HG03103 (cell line): Measurements from ENCODE around the gene ART5.
"Not testable (repeated sequence)": the region's sequence is repeated elsewhere in the genome, so short reads cannot be mapped to it uniquely, and the experiment has no call there.

Experiments used
- ATAC-seq: cut with Tn5 transposase; IDR thresholded peaks from one replicate; pipeline ENCODE4 v1.9.1; 2021; ENCODE audit warnings: low read depth; ENCODE audit not compliant: unreplicated experiment

ART5 gene

DNA sequence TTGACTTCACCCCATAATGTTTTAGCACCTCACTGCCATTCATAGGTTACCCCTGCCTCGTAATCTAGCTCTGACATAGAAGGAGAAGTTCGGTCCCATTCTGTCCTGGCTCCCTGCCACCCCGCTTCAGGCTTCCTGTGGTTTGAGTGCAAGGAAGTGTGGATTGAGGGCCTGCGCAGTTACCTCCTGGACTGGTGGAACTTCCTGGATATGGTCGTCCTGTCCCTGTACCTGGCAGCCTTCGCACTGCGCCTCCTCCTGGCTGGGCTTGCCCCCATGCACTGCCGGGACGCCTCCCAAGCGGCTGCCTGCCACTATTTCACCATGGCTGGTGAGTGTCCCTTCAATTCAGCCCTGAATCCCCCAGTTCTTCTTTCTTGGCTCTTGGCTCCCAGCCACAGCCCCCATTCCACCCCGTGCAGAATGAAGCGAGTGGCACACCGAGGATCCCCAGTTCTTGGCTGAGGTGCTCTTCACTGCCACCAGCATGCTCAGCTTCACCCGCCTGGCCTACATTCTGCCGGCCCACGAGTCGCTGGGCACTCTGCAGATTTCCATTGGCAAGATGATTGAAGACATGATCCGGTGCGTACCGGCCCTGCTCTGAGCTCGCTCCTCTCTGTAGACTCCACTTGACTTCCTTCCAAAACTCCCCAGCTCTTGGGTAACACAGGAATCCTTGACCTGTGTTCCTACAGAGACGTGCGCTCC lies 15.4 kb downstream of the ART5 start:
- ATAC-seq, result no peak

DNA sequence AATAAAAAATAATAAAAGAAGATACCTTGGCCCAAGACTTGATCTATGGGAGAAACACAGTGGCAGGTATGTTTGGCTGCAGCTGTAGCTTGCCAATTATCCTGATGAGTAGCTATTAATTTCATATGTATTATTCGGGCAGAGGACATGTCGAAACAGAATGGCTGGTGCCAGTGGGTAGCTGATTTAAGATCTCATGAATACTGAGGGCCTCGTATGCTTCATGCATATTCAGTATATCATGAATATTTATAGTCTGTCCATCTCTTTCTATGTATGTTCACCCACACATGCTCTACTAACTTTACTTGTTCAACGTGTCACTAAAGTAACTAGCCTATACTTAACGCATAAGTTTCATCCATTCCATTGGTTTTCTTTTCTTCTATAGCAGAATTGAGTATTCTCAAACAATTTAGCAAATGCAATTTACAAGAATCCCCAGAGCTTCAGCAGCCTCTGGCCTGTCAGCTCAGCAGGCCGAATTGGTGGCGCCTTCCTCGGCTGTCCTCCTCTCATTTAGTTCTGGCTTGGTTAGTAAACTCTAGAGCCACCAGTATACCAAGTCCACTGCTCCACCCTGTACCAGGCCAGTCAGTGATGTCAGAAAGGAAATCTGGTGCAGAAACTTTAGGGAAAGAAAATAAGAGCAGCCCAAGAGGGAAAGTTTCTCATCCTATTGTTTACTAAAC lies 17.9 kb downstream of the ART5 start:
- ATAC-seq, result no peak

DNA sequence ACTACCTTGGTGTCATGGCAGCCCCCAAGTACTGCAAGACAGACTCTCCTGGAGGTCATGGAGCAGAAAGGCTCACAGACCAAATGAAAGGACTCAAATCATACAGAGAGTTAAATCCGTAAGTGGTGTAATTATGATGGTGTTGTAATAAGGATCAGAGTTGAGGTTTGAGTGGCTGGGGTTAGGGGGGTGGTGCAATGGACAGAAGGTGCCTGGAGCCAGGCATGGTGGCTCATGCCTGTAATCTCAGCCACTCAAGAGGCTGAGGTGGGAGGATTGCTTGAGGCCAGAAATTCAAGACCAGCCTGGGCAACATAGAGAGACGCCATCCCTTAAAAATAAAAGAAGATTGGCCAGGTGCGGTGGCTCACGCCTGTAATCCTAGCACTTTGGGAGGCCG lies 18.7 kb downstream of the ART5 start:
- ATAC-seq, result no peak

DNA sequence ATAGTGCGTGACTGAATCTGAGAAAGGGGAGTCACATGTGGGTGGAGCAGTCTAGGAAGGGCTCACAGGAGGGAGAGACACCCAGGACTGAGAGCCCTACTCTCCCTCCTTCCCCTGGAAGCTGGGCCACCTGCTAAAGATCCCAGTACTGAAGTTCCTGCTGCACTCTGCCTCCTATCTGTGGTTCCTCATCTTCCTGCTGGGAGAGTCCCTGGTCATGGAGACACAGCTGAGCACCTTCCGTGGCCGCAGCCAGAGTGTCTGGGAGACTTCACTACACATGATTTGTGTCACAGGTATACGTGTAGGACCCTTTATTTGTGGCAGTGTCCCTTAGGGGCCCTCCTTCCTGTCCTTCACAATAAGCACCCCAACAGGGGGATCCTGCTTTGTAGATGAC lies 19.3 kb downstream of the ART5 start:
- no peak for ATAC-seq

DNA sequence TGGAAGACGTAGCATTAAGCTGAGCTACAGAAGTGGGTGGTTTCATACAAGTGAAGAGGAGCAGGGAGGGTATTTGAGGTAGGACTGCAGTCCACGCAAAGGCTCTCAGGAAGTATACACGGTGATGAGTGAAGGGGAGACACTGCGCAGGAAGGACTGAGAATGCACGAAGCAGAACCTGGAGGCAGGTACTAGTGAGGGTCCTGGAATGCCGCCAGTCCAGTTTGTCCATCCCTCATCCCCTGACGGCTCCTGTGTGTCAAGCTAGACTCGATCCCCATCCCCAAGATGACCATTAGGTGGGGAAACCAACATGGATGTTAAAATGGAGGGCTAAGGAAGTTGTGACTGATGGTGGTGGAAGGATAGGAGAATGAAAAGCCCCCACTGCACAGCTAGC lies 23.8 kb downstream of the ART5 start:
- ATAC-seq, result no peak

DNA sequence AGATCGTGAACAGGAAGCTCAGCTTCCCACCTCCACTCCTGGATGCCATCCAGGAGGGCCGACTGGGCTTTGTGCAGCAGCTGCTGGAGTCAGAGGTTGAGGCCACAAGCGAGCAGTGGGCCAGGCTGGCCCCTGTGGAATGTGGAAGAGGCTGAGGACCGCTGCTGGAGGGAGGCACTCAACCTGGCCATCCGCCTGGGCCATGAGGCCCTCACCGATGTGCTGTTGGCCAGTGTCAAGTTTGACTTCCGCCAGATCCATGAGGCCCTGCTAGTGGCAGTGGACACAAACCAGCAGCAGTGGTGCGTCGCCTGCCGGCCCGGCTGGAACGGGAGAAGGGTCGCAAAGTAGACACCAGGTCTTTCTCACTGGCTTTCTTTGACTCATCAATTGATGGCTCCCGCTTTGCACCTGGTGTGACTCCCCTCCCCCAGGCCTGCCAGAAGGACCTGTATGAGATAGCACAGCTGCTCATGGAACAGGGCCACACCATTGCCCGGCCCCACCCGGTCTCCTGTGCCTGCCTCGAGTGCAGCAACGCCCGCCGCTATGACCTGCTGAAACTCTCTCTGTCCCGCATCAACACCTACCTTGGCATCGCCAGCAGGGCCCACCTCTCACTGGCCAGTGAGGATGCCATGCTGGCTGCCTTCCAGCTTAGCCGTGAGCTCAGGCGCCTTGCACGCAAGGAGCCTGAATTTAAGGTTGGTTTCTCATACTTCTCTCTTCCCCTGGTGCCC lies 24.9 kb downstream of the ART5 start:
- no peak for ATAC-seq

DNA sequence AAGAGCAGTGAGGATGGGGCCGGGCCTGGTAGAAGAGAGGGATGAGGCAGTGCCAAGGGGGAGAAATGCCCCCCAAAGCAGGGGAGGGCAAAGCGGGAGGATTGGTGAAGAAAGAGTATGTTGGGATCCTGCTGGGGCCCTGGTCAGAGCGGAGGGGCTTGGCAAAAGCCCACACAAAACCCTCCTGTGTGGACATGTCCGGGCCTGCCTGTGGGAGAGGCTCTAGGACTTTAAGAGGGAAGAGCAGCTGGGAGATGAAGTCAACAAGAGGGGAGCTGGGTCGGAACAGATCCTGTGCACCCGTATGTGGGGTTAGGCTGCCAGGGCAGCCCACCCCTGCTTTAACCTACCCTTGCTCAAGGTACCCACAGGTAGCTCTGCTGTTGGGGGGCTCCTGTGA lies 25.8 kb downstream of the ART5 start:
- ATAC-seq, result no peak

DNA sequence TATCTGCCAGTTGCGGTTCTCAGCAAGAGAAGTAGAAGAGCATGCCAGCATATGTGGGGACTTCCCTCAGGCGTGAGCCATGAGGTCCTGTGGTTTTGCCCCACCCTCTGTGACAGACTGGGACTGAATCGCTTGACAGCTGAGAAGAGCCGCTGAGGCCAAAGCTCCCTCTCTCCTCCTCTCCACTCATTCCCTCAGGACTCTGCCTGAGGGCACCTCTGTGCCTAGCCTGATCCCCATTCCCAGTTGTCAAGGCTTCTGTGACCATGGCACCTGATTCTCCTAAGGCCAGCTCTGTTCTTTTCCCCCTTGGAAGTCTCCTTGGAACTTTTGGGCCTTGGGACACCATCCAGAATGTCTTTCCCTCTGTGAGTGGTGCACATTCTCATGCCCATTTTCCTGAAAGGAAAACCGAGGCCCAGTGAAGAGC lies 27.0 kb downstream of the ART5 start:
- ATAC-seq, result no peak

DNA sequence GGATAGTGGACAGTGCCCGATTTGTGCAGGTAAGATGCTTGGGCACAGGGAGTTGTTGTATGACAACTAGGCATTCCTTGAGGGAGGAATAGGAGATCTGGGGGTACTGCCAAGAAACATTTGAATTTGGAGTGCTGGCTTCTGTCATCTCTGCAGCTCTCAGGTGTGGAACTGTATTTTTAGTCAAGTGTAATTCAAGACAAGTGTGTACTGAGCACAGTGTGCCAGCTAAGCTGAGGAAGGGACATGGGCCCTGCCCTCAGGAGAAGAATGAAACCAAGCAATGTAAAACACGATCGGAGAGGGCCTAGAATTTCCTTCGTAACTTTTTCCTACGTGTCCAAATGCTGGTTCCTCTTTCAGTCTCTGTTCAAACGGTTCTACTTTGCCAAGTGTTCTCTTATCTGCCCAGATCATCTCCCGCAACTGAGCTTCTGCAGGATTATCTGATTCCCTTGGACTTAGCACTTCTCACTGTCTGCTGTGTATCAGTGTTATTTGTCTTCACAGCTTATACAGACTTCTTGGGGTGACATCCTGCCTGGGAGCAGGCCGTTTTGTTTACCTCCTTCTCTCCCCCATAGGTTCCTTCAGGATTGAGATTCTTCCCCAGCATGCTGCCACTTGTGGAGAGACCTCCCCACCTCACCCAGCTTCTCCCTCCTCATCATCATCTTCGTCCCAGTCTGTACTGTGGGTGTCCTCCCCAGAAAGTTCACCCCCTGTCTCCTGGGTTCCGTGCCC lies 27.6 kb downstream of the ART5 start:
- no peak for ATAC-seq

DNA sequence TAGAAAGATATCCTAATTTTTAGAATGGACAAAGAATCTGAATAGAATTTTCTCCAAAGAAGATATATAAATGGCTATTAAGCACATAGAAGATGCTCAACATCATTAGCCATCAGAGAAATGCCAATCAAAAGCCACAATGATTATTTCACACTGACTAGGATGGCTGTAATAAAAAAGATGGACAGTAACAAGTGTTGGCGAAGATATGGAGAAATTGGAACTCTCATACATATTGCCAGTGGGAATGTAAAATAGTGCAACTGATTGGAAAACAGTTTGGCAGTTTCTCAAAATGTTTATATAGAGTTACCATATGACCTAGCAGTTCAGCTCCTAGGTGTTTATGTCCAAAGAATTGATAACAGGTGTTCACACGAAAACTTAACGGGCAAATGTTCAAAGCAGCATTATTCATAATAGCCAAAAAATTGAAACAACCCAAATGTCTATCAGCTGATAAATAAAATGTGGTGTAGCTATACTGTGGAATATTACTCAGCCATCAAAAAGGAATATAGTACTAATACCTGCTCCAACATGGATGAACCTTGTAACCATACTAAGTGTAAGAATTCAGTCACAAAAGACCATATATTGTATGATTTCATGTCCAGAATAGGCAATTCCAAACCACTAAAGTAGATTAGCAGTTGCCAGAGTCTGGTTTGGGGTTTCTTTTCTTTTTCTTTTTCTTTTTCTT lies 29.7 kb downstream of the ART5 start:
- ATAC-seq, result no peak

DNA sequence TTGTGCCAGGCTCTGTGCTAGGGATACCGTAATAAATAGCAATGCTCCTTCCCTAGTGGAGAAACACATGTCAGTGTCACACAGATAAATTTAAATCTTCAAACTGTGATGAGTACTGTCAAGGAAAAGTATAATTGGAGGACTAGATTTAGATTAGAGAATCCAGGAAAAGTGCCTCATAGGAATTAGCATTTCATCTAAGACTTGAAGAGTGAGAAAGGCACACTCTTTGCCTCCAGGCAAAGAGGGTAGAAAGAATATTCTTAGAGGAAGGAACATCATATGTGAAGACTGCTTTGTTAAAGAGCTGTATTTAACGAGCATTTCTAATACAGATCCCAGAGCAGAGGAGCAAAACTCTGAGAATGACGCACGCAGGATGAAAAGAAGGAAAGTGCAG lies 30.9 kb downstream of the ART5 start:
- ATAC-seq, result no peak

DNA sequence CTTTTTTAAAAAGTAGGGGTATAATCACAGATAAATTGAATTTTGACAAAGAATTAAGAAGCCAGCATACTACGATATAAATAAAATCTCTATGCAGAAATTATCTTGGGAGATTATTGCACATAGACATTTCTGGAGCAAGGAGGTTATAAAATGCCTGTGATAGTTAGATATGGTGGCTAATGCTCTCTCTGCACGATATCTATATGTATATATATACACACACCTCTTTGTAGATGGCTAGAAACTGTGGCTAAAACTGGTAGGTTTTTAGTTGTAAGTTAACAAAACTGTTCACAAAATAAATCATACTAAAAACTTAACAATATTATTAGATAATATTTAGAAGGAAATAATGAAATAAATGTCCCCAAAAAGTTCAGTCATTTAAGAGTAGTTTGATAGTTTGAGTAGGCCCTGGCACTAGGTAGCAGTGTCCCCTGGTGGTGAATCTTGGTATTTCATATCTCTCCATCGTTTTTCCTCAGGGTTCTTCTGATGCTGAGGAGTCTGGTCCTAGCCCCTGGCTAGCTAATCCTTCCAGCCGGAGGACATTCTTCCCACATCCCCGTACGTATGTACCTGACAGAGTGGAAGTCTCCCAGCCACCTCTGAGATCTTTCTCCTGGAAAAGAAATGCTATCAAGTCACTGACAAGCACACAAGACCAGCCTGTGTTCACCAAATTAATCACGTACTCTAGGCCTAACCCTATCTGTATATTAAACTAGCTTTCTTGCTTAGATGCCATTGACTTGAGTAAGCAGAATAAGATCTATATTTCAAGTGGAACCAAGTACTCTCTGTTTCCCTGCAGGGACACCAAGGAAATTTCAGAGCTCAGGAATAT lies 32.2 kb downstream of the ART5 start:
- no peak for ATAC-seq

DNA sequence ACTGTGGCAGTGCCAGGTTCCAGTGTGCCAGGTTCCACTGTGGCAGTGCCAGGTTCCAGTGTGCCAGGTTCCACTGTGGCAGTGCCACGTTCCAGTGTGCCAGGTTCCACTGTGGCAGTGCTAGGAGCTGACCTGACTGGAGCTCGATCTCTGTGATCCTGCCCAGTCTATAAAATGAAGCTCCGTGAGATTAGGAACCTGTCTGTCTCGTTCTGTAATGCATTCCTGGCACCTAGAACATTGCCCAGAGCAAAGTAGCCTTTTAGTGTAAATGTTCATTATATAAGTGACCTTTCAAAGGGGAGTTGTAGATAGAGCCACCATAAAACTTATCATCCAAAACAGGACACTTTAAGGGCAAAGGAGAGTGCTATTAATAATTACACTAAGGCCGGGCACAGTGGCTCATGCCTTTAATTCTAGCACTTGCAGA lies 36.0 kb downstream of the ART5 start:
- ATAC-seq, result no peak

DNA sequence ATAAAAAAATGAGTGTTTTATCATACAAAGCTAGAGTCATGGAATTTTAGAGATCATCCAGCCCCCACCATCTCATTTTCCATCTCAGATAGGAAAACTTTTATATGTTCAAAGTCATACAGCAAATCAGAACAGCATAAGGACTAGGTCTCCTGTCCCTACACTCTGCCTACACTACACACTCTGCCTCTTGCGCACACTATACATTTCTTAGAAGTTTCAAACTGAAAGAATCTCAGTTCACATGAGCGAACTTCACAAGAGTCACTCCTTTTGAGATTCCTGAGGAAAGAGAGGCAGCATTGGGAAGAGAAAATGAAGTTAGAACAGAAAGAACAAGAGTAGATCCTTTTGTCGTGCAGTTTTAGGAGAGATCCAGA lies 36.5 kb downstream of the ART5 start:
- ATAC-seq, result no peak

DNA sequence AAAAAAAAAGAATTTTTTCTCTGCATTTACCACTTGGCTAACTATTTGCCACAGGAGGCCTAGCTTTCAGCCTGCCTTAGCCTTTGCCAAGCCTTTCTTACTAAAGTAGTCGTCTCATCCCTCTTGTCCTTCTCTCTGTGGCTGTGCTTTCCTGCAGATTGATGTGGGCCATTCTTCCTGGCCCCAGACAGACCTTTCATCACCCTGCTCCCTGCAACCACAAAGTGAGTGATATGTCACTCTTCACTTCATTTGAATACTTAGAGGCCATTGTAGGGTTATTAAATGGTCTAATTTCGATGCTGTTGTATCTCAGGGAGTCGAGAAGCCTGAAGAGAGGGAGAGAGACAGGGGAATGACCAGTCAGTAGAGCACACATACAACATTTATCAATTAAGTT lies 37.6 kb downstream of the ART5 start:
- ATAC-seq, result no peak

DNA sequence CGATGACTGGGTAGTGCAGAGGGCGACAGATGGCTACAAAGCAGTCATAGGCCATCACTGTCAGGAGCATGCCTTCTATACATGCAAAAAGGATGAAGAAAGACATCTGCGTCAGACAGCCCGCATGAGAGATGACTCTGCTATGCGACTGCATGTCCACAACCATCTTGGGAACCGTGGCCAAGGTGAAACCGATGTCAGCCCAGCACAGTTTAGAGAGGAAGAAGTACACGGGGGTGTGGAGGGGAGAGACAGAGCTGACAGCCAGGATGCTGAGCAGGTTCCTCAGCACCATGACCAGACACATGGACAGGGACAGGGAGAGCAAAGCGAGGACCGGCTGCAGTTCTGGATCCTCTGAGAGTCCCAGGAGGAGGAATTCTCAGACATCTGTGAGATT lies 41.6 kb downstream of the ART5 start:
- ATAC-seq, result not testable (repeated sequence)

DNA sequence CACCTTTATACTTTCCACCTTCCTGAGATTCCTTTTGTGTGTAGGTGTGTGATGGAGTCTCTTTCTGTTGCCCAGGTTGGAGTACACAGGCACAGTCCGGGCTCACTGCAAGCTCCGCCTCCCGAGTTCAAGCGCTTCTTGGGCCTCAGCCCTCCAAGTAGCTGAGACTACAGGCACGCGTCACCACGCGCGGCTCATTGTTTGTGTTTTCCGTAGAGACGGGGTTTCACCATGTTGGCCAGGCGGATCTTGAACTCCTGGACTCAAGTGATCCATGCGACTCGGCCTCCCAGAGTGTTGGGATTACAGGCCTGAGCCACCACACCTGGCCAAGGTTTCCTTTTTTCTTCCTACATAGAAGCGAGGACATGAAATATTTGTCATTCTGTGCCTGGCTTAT lies 44.0 kb downstream of the ART5 start:
- not testable (repeated sequence) for ATAC-seq

DNA sequence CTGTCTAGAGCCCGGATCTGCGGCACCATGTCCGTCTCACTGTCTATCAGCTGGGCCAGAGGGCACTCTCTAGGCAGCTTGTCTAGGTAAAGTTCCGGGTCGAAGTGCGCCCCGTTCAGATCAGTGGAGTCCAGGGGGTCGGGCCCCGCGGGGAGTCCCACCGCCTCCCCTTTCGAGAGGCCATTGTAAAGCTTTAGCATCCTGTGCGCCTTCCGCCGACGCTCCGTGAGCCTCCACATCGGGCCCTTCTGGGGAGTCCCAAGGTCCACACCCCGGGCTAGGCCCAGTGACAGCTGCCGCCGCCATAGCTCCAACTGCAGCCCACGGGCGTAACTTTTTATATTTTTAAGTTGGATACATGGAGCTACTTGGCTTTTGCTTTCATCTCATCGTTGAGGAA lies 50.5 kb downstream of the ART5 start:
- not testable (repeated sequence) for ATAC-seq

DNA sequence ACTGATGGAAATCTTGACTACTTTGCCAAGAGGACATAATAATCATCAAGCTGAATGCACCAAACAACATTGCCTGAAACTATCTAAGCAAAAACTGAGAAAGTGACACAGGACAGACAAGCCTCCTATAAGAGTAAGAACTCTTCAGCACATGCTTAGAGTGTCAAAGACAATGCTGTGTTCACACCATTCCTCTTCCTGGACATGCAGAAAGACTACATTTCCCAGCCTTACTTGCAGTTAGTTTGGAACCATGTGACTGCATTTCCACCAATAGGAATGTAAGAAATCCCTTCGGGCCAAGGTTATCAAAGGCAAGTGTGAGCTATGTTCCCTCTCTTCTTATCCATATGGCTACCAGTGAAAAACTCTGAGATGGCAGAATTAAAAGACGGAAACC lies 51.6 kb downstream of the ART5 start:
- not testable (repeated sequence) for ATAC-seq
